HG03571 (cell line): Measurements from ENCODE around the gene DNAJC24.

Experiments
- ATAC-seq: cut with Tn5 transposase; IDR thresholded peaks from one replicate; pipeline ENCODE4 v1.9.1; 2021; ENCODE audit not compliant: unreplicated experiment

The DNAJC24 gene

GRCh38 chr11:31480930-31481329 is 111.3 kb downstream of the DNAJC24 start:
- ATAC-seq: no peak
